Ishikawa (cell line): Measurements from ENCODE around the gene GUCY1A1.

Source experiments
- CEBPB ChIP-seq: IDR thresholded peaks from 2 replicates; pipeline ENCODE4 v1.6.1; 2012
- CREB1 ChIP-seq: IDR thresholded peaks from 2 replicates; pipeline ENCODE4 v1.6.1; 2012; ENCODE audit warnings: low read depth
- EGR1 ChIP-seq: IDR thresholded peaks from 2 replicates; pipeline ENCODE4 v1.6.1; 2012
- EP300 ChIP-seq: IDR thresholded peaks from 2 replicates; pipeline ENCODE4 v1.6.1; 2012; ENCODE audit warnings: borderline replicate concordance
- FOXM1 ChIP-seq: IDR thresholded peaks from 2 replicates; pipeline ENCODE4 v1.6.1; 2012; ENCODE audit warnings: low read depth, borderline replicate concordance
- MAX ChIP-seq: IDR thresholded peaks from 2 replicates; pipeline ENCODE4 v1.6.1; 2012
- NFIC ChIP-seq: IDR thresholded peaks from 2 replicates; pipeline ENCODE4 v1.6.1; 2012
- RAD21 ChIP-seq: IDR thresholded peaks from 2 replicates; pipeline ENCODE4 v1.6.1; 2012; ENCODE audit warnings: low read depth
- REST ChIP-seq: IDR thresholded peaks from 2 replicates; pipeline ENCODE4 v1.6.1; 2012; ENCODE audit warnings: low read depth, mild to moderate bottlenecking
- TAF1 ChIP-seq: IDR thresholded peaks from 2 replicates; pipeline ENCODE4 v1.6.1; 2012; ENCODE audit warnings: low read depth, mild to moderate bottlenecking
- TCF12 ChIP-seq: IDR thresholded peaks from 2 replicates; pipeline ENCODE4 v1.6.1; 2012; ENCODE audit warnings: low read depth
- TEAD4 ChIP-seq: IDR thresholded peaks from 2 replicates; pipeline ENCODE4 v1.6.1; 2012
- USF1 ChIP-seq: IDR thresholded peaks from 2 replicates; pipeline ENCODE4 v1.6.1; 2012
- YY1 ChIP-seq: IDR thresholded peaks from 2 replicates; pipeline ENCODE4 v1.6.1; 2012; ENCODE audit warnings: low read depth
- ZBTB7A ChIP-seq: IDR thresholded peaks from 2 replicates; pipeline ENCODE4 v1.6.1; 2012; ENCODE audit warnings: low read depth

The GUCY1A1 gene

GRCh38 chr4:155668707-155669220 lies 2.1 kb downstream of the GUCY1A1 start:
- TF ChIP-seq CREB1 (no peak), NFIC (no peak), CEBPB (no peak), MAX (no peak), TCF12 (no peak), TAF1 (no peak), EP300 (no peak), REST (no peak), ZBTB7A (no peak), USF1 (no peak), TEAD4 (no peak)

GRCh38 chr4:155672342-155672741 lies 5.7 kb downstream of the GUCY1A1 start:
- TF ChIP-seq EGR1 (no peak), TCF12 (no peak), FOXM1 (no peak), YY1 (no peak), RAD21 (no peak), EP300 (no peak)

- TF ChIP-seq TAF1 = no peak
- no peak for TF ChIP-seq TEAD4
- no peak for TF ChIP-seq EP300
- TF ChIP-seq YY1 = no peak
- TF ChIP-seq EGR1 = no peak
- no peak for TF ChIP-seq TCF12
- TF ChIP-seq REST = no peak
- no peak for TF ChIP-seq NFIC
- no peak for TF ChIP-seq FOXM1
- no peak for TF ChIP-seq CREB1
- no peak for TF ChIP-seq ZBTB7A
- no peak for TF ChIP-seq MAX
- no peak for TF ChIP-seq USF1
- TF ChIP-seq RAD21 = no peak
- TF ChIP-seq CEBPB = no peak
Observed at GRCh38 chr4:155673453-155673979, 6.9 kb downstream of the GUCY1A1 start.

GRCh38 chr4:155674669-155675071 lies 8.0 kb downstream of the GUCY1A1 start:
- TF ChIP-seq CREB1 = no peak
- TF ChIP-seq REST = no peak
- no peak for TF ChIP-seq YY1

- TF ChIP-seq NFIC (no peak), EP300 (no peak), USF1 (no peak), EGR1 (no peak), TCF12 (no peak), CEBPB (no peak), MAX (no peak), TEAD4 (no peak), ZBTB7A (no peak), YY1 (no peak)
Observed at GRCh38 chr4:155675709-155676429, 9.2 kb downstream of the GUCY1A1 start.
